MM.1S (cell line): Measurements from ENCODE around the gene PCDHGB1.
A peak's percentile ranks its signal among the peaks of the same experiment; 100 is the strongest.

Experiments used
- DNase-seq: peaks from one replicate; pipeline ENCODE4 v3.0.0-alpha.2; 2015
- H2AFZ ChIP-seq: fragments of 300-600 bp; sonication (generic); 2 replicates; pipeline ENCODE4 v1.6.0; 2016; ENCODE audit warnings: antibody characterized with exemption, low read length
- H3F3A ChIP-seq: fragments of 300-600 bp; sonication (generic); 2 replicates; pipeline ENCODE4 v1.6.1; 2016; ENCODE audit warnings: mild to moderate bottlenecking, antibody characterized with exemption, low read length, moderate library complexity, mixed read lengths; ENCODE audit not compliant: insufficient read depth
- H3K27ac ChIP-seq: fragments of 300-600 bp; sonication (generic); 2 replicates; pipeline ENCODE4 v1.5.1; 2016; ENCODE audit warnings: mild to moderate bottlenecking, low read length
- H3K27me3 ChIP-seq: fragments of 300-600 bp; sonication (generic); replicated peaks from 2 replicates; pipeline ENCODE4 v1.6.0; 2016; ENCODE audit warnings: low read length; ENCODE audit not compliant: insufficient read depth
- H3K36me3 ChIP-seq: fragments of 300-600 bp; sonication (generic); replicated peaks from 2 replicates; pipeline ENCODE4 v1.6.1; 2016; ENCODE audit warnings: mild to moderate bottlenecking, low read length, mixed read lengths; ENCODE audit not compliant: insufficient read depth
- H3K4me1 ChIP-seq: fragments of 300-600 bp; sonication (generic); 2 replicates; pipeline ENCODE4 v1.6.1; 2016; ENCODE audit warnings: low read length, mixed read lengths
- H3K4me2 ChIP-seq: fragments of 300-600 bp; sonication (generic); 2 replicates; pipeline ENCODE4 v1.6.0; 2016; ENCODE audit warnings: low read depth, low read length
- H3K4me3 ChIP-seq: fragments of 300-600 bp; sonication (generic); 2 replicates; pipeline ENCODE4 v1.5.1; 2016; ENCODE audit warnings: low read length, mixed read lengths
- H3K79me2 ChIP-seq: fragments of 300-600 bp; sonication (generic); 2 replicates; pipeline ENCODE4 v1.6.1; 2016; ENCODE audit warnings: mixed run types, low read length, mixed read lengths
- H3K9ac ChIP-seq: fragments of 300-600 bp; sonication (generic); 2 replicates; pipeline ENCODE4 v1.6.1; 2016; ENCODE audit warnings: low read length, mixed read lengths
- H3K9me2 ChIP-seq: fragments of 300-600 bp; sonication (generic); replicated peaks from 2 replicates; pipeline ENCODE4 v1.6.1; 2016; ENCODE audit warnings: mild to moderate bottlenecking, low read length, mixed read lengths; ENCODE audit not compliant: insufficient read depth
- H3K9me3 ChIP-seq: fragments of 300-600 bp; sonication (generic); replicated peaks from 2 replicates; pipeline ENCODE4 v1.6.1; 2016; ENCODE audit warnings: mild to moderate bottlenecking, low read length, mixed read lengths; ENCODE audit not compliant: insufficient read depth
- H4K20me1 ChIP-seq: fragments of 300-600 bp; sonication (generic); 2 replicates; pipeline ENCODE4 v1.6.1; 2016; ENCODE audit warnings: mild to moderate bottlenecking, low read length, moderate library complexity, mixed read lengths; ENCODE audit not compliant: insufficient read depth
- EZH2 ChIP-seq: fragments of 300-600 bp; sonication (generic); optimal IDR thresholded peaks from 2 replicates; pipeline ENCODE3; 2017; ENCODE audit warnings: low read depth, mild to moderate bottlenecking, antibody characterized with exemption, low read length, mixed read lengths
- EZH2phosphoT487 ChIP-seq: fragments of 300-600 bp; sonication (generic); IDR thresholded peaks from 2 replicates; pipeline ENCODE4 v1.6.1; 2018; ENCODE audit warnings: antibody characterized with exemption, low read length
- TF ChIP-seq, protein P1 (sequence below): fragments of 300-600 bp; sonication (generic); IDR thresholded peaks from 2 replicates; pipeline ENCODE4 v1.5.1; 2016; ENCODE audit warnings: antibody characterized with exemption, low read length, mixed read lengths

Gene PCDHGB1

GRCh38 chr5:141366016-141366896 lies 16.4 kb downstream of the PCDHGB1 start:
- Histone ChIP-seq H3K9me3 (no peaks in the 10 kb centered on the region), H3K4me2 (no peak overlapping the region), H3K4me3 (no peak overlapping the region), H3K27me3 (no peaks in the 10 kb centered on the region; the same call in none of the 2 replicates), H3K4me1 (no peaks in the 10 kb centered on the region), H4K20me1 (no peaks in the 10 kb centered on the region), H3K36me3 (no peaks in the 10 kb centered on the region), H3K27ac (no peak overlapping the region), H3K79me2 (no peaks in the 10 kb centered on the region), H2AFZ (no peak overlapping the region), H3K9me2 (no peaks in the 10 kb centered on the region), H3F3A (no peaks in the 10 kb centered on the region), H3K9ac (no peak overlapping the region)
- TF ChIP-seq EZH2 (no peak), EZH2phosphoT487 (no peak)
- TF ChIP-seq, protein P1, sequence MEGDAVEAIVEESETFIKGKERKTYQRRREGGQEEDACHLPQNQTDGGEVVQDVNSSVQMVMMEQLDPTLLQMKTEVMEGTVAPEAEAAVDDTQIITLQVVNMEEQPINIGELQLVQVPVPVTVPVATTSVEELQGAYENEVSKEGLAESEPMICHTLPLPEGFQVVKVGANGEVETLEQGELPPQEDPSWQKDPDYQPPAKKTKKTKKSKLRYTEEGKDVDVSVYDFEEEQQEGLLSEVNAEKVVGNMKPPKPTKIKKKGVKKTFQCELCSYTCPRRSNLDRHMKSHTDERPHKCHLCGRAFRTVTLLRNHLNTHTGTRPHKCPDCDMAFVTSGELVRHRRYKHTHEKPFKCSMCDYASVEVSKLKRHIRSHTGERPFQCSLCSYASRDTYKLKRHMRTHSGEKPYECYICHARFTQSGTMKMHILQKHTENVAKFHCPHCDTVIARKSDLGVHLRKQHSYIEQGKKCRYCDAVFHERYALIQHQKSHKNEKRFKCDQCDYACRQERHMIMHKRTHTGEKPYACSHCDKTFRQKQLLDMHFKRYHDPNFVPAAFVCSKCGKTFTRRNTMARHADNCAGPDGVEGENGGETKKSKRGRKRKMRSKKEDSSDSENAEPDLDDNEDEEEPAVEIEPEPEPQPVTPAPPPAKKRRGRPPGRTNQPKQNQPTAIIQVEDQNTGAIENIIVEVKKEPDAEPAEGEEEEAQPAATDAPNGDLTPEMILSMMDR: no peak
- DNase-seq: no peak

GRCh38 chr5:141369994-141370848 lies 20.3 kb downstream of the PCDHGB1 start, which contains the start of gene PCDHGB3:
Gene PCDHGB3, plus strand, starts transcription at chr5:141370242. Its CDS starts 153 bp downstream, at chr5:141370395.
- Histone ChIP-seq H3K27ac (no peak within 1 kb of the TSS), H3F3A (no peaks in the 10 kb centered on the region), H3K9ac (peak within 1 kb of the TSS; percentile 30; the same call in 1 of the 2 replicates), H4K20me1 (no peaks in the 10 kb centered on the region), H3K27me3 (no peaks in the 10 kb centered on the region; the same call in 1 of the 2 replicates), H3K4me3 (peak within 1 kb of the TSS; percentile 68), H3K79me2 (no peaks in the 10 kb centered on the region), H3K4me1 (no peaks in the 10 kb centered on the region), H3K9me2 (no peaks in the 10 kb centered on the region), H2AFZ (peak within 1 kb of the TSS; percentile 98), H3K36me3 (no peaks in the 10 kb centered on the region), H3K4me2 (peak within 1 kb of the TSS; percentile 92), H3K9me3 (no peaks in the 10 kb centered on the region)
- TF ChIP-seq EZH2: no peak
- TF ChIP-seq, protein P1: peak; percentile 73
- peak; percentile 82 for DNase-seq

DNA sequence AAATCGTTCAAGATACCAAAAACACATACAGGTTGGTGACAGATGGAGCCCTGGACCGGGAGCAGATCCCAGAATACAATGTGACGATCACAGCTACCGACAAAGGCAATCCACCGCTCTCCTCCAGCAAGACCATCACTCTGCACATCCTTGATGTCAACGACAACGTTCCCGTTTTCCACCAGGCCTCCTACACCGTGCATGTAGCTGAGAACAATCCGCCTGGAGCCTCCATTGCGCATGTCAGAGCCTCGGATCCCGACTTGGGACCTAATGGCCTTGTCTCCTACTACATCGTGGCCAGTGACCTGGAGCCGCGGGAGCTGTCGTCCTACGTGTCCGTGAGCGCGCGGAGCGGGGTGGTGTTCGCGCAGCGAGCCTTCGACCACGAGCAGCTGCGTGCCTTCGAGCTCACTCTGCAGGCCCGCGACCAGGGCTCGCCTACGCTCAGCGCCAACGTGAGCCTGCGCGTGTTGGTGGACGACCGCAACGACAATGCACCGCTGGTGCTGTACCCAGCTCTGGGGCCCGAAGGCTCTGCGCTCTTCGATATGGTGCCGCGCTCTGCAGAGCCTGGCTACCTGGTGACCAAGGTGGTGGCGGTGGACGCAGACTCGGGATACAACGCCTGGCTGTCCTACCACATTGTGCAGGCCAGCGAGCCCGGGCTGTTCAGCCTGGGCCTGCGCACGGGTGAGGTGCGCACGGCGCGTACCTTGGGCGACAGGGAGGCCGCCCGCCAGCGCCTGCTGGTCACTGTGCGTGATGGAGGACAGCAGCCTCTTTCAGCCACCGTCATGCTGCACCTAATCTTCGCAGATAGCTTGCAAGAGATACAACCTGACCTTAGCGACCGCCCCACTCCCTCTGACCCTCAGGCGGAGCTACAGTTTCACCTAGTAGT lies 21.9 kb downstream of the PCDHGB1 start:
- no peak for DNase-seq
- Histone ChIP-seq H3K4me2 (no peak overlapping the region), H3K9me2 (no peaks in the 10 kb centered on the region), H3K9me3 (no peaks in the 10 kb centered on the region), H3K27ac (no peak overlapping the region), H3K79me2 (no peaks in the 10 kb centered on the region), H2AFZ (no peak overlapping the region), H3K27me3 (no peaks in the 10 kb centered on the region), H3K4me3 (no peak overlapping the region), H3F3A (no peaks in the 10 kb centered on the region), H4K20me1 (no peaks in the 10 kb centered on the region), H3K4me1 (no peaks in the 10 kb centered on the region), H3K36me3 (no peaks in the 10 kb centered on the region), H3K9ac (no peak overlapping the region)
- no peak for TF ChIP-seq EZH2
- TF ChIP-seq, protein P1: no peak
